DMS79 (cell line): ENCODE data around the gene KIF4B.
"Not testable (repeated sequence)": the region's sequence is repeated elsewhere in the genome, so short reads cannot be mapped to it uniquely, and the experiment has no call there.

ENCODE experiments used
- DNase-seq: peaks from one replicate; lab custom pipeline; 2025; lab: John Stamatoyannopoulos, UW

KIF4B gene

DNA sequence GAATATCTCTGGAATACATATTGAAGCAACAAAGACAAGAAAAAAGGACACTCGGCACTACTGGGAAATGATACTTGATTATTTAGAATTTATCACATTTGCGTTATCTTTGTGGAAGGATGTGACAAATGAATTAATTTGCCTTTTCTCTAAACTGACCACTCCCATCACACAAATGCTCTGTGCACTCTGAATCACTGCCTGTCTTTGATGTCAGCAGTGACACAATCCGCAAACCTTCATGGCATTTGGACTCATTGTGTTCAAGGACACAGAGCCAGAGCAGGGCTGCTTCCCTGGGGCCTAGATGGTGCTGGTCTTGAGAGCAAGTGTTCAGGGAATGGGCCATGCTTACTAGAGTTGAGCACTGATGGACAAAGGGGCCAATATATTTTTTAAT is 4.9 kb upstream of the KIF4B start:
- no peak for DNase-seq

GRCh38 chr5:155010881-155011280 is 2.7 kb upstream of the KIF4B start:
- no peak for DNase-seq

DNA sequence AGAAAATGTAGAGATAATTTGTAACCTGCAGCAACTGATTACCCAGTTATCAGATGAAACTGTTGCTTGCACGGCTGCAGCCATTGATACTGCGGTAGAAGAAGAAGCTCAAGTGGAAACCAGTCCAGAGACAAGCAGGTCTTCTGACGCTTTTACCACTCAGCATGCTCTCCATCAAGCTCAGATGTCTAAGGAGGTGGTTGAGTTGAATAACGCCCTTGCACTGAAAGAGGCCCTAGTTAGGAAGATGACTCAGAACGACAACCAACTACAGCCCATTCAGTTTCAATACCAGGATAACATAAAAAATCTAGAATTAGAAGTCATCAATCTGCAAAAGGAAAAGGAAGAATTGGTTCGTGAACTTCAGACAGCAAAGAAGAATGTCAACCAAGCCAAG is 1.7 kb downstream of the KIF4B start:
- DNase-seq, result no peak

DNA sequence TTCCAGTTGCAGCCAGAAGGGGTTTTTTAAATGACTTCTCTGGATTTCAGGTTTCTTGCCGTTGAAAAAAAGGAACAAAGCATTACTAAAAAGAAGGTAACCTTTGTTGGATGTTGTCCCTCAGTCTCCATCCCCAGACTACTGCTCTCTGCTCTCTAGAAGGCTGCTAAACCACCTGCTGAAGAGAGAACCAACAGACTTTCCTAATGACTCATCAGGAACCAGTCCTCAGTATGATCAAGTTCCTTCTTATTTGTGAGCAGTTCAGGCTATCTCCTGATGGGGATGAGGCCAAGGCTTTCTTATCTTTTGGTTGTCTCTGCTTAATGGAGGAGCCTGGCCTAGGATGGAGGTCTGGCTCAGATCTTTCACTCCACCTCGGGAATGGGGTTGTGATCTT is 4.1 kb downstream of the KIF4B start:
- no peak for DNase-seq

GRCh38 chr5:155019601-155020226 is 6.2 kb downstream of the KIF4B start:
- DNase-seq, result no peak

GRCh38 chr5:155021842-155022241 is 8.3 kb downstream of the KIF4B start:
- DNase-seq, result no peak

DNA sequence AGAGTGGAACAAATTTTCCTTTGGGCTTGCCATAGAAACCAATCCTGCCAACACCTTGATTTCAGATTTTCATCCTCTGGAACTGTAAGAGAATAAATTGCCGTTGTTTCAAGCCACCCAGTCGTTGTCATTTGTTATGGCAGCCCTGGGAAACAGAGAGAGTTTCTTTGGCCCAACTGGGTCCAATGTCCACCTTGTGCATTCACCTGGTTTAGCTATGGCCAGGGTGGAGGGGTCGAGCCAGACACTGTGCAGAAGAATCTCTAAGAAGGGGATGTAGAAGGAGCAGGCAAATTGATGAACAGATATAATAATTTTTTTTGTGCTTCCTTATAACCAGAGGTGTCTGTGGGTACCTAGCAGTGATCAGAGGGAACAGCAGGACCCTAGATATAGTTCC is 9.8 kb downstream of the KIF4B start:
- no peak for DNase-seq

GRCh38 chr5:155024015-155024414 is 10.5 kb downstream of the KIF4B start:
- no peak for DNase-seq

DNA sequence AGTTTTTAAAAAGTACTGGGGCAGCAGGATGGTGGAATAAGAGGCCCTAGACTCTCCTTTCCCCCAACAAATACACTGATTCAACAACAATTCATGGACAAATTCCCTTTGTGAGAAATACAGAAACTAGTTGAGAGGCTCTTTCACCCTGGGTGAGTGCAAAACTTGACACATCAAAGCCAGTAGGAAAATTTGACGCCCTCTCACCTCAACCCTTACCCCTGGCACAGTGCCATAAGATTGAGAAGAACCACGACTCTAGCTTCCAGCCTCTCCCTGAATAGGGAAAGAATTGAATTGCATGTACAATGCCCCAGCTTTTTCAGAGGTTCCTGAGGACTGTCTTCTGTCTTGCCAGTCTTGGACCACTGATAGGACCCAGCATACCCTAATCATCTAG is 12.3 kb downstream of the KIF4B start:
- no peak for DNase-seq

- DNase-seq, result no peak
These were observed 14.6 kb downstream of the KIF4B start for GRCh38 chr5:155027993-155028629.

DNA sequence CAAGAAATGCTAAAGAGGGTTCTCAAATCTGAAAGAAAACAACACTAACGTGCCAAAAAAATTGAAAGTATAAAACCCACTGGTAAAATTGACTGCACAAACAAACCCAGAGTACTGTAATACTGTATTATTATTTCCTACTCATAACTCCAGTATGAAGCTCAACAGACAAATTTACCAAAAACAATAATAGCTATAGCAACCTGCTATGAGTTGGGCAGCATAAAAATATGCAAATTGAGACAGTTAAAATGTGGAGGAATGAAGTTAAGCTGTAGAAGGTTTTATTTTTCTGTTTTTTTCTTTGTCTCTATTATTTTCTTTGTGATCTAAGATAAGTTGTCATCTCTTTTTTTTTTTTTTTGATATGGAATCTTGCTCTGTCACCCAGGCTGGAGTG is 15.7 kb downstream of the KIF4B start:
- no peak for DNase-seq

DNA sequence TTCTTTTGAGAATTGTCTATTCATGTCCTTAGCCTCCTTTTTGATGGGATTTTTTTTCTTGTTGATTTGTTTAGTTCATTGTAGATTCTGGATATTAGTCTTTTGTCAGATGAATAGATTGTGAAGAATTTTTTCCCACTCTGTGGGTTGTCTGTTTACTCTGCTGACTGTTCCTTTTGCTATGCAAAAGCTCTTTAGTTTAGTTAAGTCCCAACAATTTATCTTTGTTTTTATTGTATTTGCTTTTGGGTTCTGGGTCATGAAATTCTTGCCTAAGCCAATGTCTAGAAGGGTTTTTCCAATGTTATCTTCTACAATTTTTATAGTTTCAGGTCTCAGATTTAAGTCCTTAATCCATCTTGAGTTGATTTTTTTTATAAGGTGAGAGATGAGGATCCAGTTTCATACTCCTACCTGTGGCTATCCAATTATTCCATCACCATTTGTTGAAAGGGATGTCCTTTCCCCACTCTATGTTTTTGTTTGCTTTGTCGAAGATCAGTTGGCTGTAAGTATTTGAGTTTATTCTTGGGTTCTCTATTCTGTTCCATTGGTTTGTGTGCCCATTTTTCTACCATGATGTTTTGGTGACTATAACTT is 20.7 kb downstream of the KIF4B start:
- DNase-seq, result not testable (repeated sequence)

DNA sequence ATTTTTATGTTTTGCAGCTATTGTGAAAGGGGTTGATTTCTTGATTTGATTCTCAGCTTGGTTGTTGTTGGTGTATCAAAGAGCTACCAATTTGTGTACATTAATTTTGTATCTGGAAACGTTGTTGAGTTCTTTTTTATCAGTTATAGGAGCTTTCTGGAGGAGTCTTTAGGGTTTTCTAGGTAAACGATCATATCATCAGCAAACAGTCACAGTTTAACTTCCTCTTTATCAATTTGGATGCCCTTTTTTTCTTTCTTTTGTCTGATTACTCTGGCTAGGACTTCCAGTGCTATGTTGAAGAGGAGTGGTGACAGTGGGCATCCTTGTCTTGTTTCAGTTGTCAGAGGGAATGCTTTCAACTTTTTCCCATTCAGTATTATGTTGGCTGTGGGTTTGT is 21.5 kb downstream of the KIF4B start:
- DNase-seq, result not testable (repeated sequence)

- DNase-seq, result no peak
These were observed 27.6 kb downstream of the KIF4B start for GRCh38 chr5:155040984-155041653.

DNA sequence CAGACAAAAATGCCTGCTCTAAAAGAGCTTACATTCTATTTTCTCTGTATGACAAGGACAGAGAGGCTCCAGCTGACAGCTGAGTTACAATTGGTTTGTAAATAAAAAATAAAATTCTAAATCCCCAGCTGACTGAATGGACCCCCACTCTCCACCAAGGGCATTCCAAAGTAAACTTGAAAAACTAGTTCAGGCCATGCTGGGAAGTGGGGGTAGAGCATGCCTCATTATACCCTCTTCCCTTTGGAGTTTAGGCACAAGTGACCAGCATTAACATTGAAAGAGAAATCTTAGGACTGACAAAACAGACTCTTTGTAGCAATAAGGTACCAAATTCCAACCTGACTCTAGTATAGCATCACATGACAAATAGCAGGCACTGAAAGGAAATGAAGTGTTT is 31.0 kb downstream of the KIF4B start:
- DNase-seq, result no peak

DNA sequence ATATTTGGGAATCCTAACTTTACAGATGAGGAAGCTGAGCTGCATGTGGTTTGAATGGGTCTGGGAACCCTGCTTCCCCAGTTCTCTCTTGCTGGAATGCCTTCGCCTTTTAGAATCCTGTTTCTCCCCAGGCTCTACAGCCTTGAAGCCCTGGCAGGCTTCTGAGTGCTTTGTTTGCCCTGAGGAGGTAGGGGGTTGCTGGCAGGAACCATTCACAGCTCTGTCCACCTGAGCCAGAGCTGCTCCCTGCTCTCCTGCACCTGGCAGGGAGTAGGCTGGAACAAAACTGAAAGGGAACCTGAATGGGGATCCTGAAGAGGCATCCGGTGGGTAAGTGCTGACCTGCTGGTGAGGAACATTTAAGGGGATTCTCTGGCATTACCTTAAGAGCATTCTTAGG is 33.0 kb downstream of the KIF4B start:
- DNase-seq, result peak; percentile 42

- DNase-seq, result no peak
These were observed 34.3 kb downstream of the KIF4B start for GRCh38 chr5:155047818-155048217.

- DNase-seq, result no peak
These were observed 36.2 kb downstream of the KIF4B start for GRCh38 chr5:155049569-155050383.

GRCh38 chr5:155050384-155051019 is 36.9 kb downstream of the KIF4B start:
- no peak for DNase-seq

- DNase-seq, result no peak
These were observed 39.0 kb downstream of the KIF4B start for GRCh38 chr5:155052532-155052931.

- no peak for DNase-seq
These were observed 39.9 kb downstream of the KIF4B start for GRCh38 chr5:155053501-155053900.
